Panc1 (cell line): Measurements from ENCODE around the gene S100A1. TPM values are rescaled to one million over a fixed set of nuclear protein-coding genes. Genes with fewer than 3 reads are reported as not detected.
A peak's percentile ranks its signal among the peaks of the same experiment; 100 is the strongest.

ENCODE experiments used
- ATAC-seq: fragments of 200-7000 bp; cut with Tn5 transposase; 2 replicates; pipeline ENCODE4 v1.9.1; 2020; ENCODE audit warnings: mild to moderate bottlenecking, moderate library complexity
- BruUV-seq: library from RNA; stranded (reverse); fragments of 400-500 nt; replicated peaks from 2 replicates; lab custom pipeline; 2021; lab: Mats Ljungman, UMichigan
- CTCF ChIA-PET: fragments of 300-600 bp; sonication (Branson Sonifier 250); formaldehyde crosslinking; loops from one replicate; lab custom pipeline; 2022; ENCODE audit warnings: antibody characterized with exemption; lab: Charles Lee
- POLR2A ChIA-PET: fragments of 300-600 bp; sonication (Branson Sonifier 250); formaldehyde crosslinking; loops from one replicate; lab custom pipeline; 2022; ENCODE audit warnings: antibody characterized with exemption; lab: Charles Lee
- DNase-seq: peaks from one replicate; pipeline ENCODE4 v3.0.0-alpha.2; 2010; ENCODE audit warnings: low read depth, low spot score
- H3K27ac ChIP-seq: 2 replicates; pipeline ENCODE4 v1.5.1; 2011; ENCODE audit warnings: mild to moderate bottlenecking, low read length, inconsistent platforms
- H3K27me3 ChIP-seq: fragments of 200-500 bp; sonication (Bioruptor generic); 2 replicates; pipeline ENCODE4 v1.6.0; 2014; ENCODE audit warnings: low read length, inconsistent platforms; ENCODE audit not compliant: control insufficient read depth, insufficient read depth
- H3K36me3 ChIP-seq: fragments of 200-500 bp; sonication (Bioruptor generic); 2 replicates; pipeline ENCODE4 v1.5.1; 2014; ENCODE audit warnings: inconsistent platforms, mild to moderate bottlenecking, low read length, moderate library complexity; ENCODE audit not compliant: control insufficient read depth, insufficient read depth
- H3K4me1 ChIP-seq: 2 replicates; pipeline ENCODE4 v1.5.1; 2011; ENCODE audit warnings: inconsistent platforms, mild to moderate bottlenecking, low read length, moderate library complexity; ENCODE audit not compliant: control insufficient read depth, insufficient read depth
- H3K4me3 ChIP-seq, 2 experiments: 2 replicates each; pipeline ENCODE4 v1.5.1; 2011 to 2012; ENCODE audit warnings: low read depth in 2 of 2, low read length in 2 of 2, mild to moderate bottlenecking in 2 of 2, inconsistent platforms in 1 of 2, moderate library complexity in 1 of 2
- H3K9me3 ChIP-seq: fragments of 200-500 bp; sonication (Bioruptor generic); 2 replicates; pipeline ENCODE4 v1.5.1; 2014; ENCODE audit warnings: low read depth, mild to moderate bottlenecking, inconsistent platforms, low read length, moderate library complexity; ENCODE audit not compliant: control insufficient read depth, insufficient read depth
- CTCF ChIP-seq: fragments of 450-650 bp; IDR thresholded peaks from 2 replicates; pipeline ENCODE4 v1.5.1; 2017; ENCODE audit warnings: mild to moderate bottlenecking
- POLR2AphosphoS5 ChIP-seq: IDR thresholded peaks from 2 replicates; pipeline ENCODE4 v1.6.1; 2012; ENCODE audit warnings: mild to moderate bottlenecking, low read depth, low read length, moderate library complexity
- REST ChIP-seq, 2 experiments: IDR thresholded peaks; 2 replicates each; pipeline ENCODE4 v1.6.1; 2011 to 2012; ENCODE audit warnings: low read depth in 2 of 2, control low read depth in 1 of 2, low read length in 1 of 2, mild to moderate bottlenecking in 1 of 2, moderate library complexity in 1 of 2; ENCODE audit not compliant: insufficient read depth in 1 of 2
- SIN3A ChIP-seq: IDR thresholded peaks from 2 replicates; pipeline ENCODE4 v1.6.1; 2012; ENCODE audit warnings: low read depth, mild to moderate bottlenecking, low read length, moderate library complexity, borderline replicate concordance; ENCODE audit not compliant: insufficient read depth
- TCF7L2 ChIP-seq: IDR thresholded peaks from 2 replicates; pipeline ENCODE4 v1.6.1; 2011; ENCODE audit warnings: mild to moderate bottlenecking, low read depth, low read length, inconsistent platforms
- in situ Hi-C: cut with HindIII; loops from 2 replicates; pipeline ENCODE4 v1.10.0; 2016; ENCODE audit warnings: low sequenced_read_pairs, low pct_unique_long_range_greater_than_20kb
- intact Hi-C: fragments of 100-400 bp; cut with micrococcal nuclease; formaldehyde crosslinking; loops from one replicate; pipeline ENCODE4 v1.10.0; 2022; ENCODE audit not compliant: unreplicated experiment
- total RNA-seq: library from RNA; stranded (reverse); gene quantifications from one replicate; pipeline ENCODE4 v1.2.1, GENCODE V29; 2021; ENCODE audit not compliant: unreplicated experiment

S100A1 gene
- total RNA-seq, 1 experiment from 2014 or later, result 2.9 TPM

GRCh38 chr1:153588482-153588881, 39.8 kb upstream of the S100A1 start:
- DNase-seq (no peak), ATAC-seq (no peak)
- no peak overlapping the region for H3K27ac ChIP-seq
- BruUV-seq, result no TSS peak
- no peaks in the 10 kb centered on the region for H3K27me3 ChIP-seq
- H3K4me3 ChIP-seq, result no peak overlapping the region
- TF ChIP-seq TCF7L2 (no peak), SIN3A (no peak)
- H3K36me3 ChIP-seq, result no peaks in the 10 kb centered on the region
- no peaks in the 10 kb centered on the region for H3K4me1 ChIP-seq
- CTCF ChIA-PET, result interaction anchor here (0.7 kb wide), 1 partner anchor 377 kb away, joined by 5 read pairs; no protein-coding TSS in a partner anchor
- POLR2A ChIA-PET, result interaction anchor here (0.7 kb wide), 1 partner anchor 11 kb away, joined by 4 read pairs; no protein-coding TSS in a partner anchor
- intact Hi-C loops (no loop called here), in situ Hi-C loops (no loop called here)
- H3K9me3 ChIP-seq, result no peaks in the 10 kb centered on the region

GRCh38 chr1:153592748-153593147, 35.5 kb upstream of the S100A1 start:
- Histone ChIP-seq H3K36me3 (no peaks in the 10 kb centered on the region), H3K27ac (no peak overlapping the region), H3K9me3 (no peaks in the 10 kb centered on the region), H3K4me1 (no peaks in the 10 kb centered on the region), H3K27me3 (no peaks in the 10 kb centered on the region), H3K4me3 (no peak overlapping the region)
- BruUV-seq, result no TSS peak
- intact Hi-C loops, result no loop called here
- no peak for TF ChIP-seq TCF7L2
- no peak for TF ChIP-seq POLR2AphosphoS5
- TF ChIP-seq CTCF, result no peak
- no peak for TF ChIP-seq SIN3A
- no peak for TF ChIP-seq REST (IDR thresholded peaks at IDR 0.05; ENCODE audit: insufficient read depth in 1 of 2, low read depth in 2 of 2, low read length in 1 of 2)
- DNase-seq, result no peak
- in situ Hi-C loops, result no loop called here
- ATAC-seq, result no peak
- ChIA-PET POLR2A (no interaction called here), CTCF (no interaction called here)

GRCh38 chr1:153597206-153597605, 31.0 kb upstream of the S100A1 start:
- Histone ChIP-seq H3K4me3 (no peak overlapping the region), H3K9me3 (no peaks in the 10 kb centered on the region), H3K36me3 (no peaks in the 10 kb centered on the region), H3K4me1 (no peaks in the 10 kb centered on the region), H3K27ac (no peak overlapping the region), H3K27me3 (no peaks in the 10 kb centered on the region)
- in situ Hi-C loops, result no loop called here
- ChIA-PET CTCF (no interaction called here), POLR2A (no interaction called here)
- no TSS peak for BruUV-seq
- ATAC-seq, result peak; percentile 61; the same call in 1 of the 2 replicates
- intact Hi-C loops, result no loop called here
- DNase-seq, result no peak
- TF ChIP-seq CTCF, result no peak
- TF ChIP-seq SIN3A, result no peak
- TF ChIP-seq POLR2AphosphoS5, result no peak
- no peak for TF ChIP-seq TCF7L2
- no peak for TF ChIP-seq REST (IDR thresholded peaks at IDR 0.05; ENCODE audit: insufficient read depth in 1 of 2, low read depth in 2 of 2, low read length in 1 of 2)
